RWPE2 (cell line): ENCODE measurements around the gene CARD8.

Source experiments
- ATAC-seq: fragments of 200-7000 bp; cut with Tn5 transposase; 3 replicates; pipeline ENCODE4 v1.9.1; 2021; ENCODE audit warnings: low read depth
- DNase-seq: peaks from one replicate; pipeline ENCODE4 v3.0.0-alpha.2; 2020; ENCODE audit warnings: low spot score
- H3K27ac ChIP-seq: fragments of 450-650 bp; 2 replicates; pipeline ENCODE4 v1.5.1; 2017; ENCODE audit warnings: mild to moderate bottlenecking; ENCODE audit not compliant: poor library complexity, severe bottlenecking
- H3K27me3 ChIP-seq: fragments of 250-450 bp; sonication (Bioruptor Pico); 2 replicates; pipeline ENCODE4 v1.5.1; 2021; ENCODE audit warnings: mild to moderate bottlenecking, moderate library complexity; ENCODE audit not compliant: insufficient read depth, poor library complexity, severe bottlenecking
- H3K36me3 ChIP-seq: fragments of 250-450 bp; sonication (Bioruptor Pico); 2 replicates; pipeline ENCODE4 v1.5.1; 2020; ENCODE audit warnings: low read depth, mild to moderate bottlenecking, moderate library complexity
- H3K4me1 ChIP-seq: fragments of 250-450 bp; sonication (Bioruptor Pico); 2 replicates; pipeline ENCODE4 v1.5.1; 2021; ENCODE audit warnings: mild to moderate bottlenecking, moderate library complexity; ENCODE audit not compliant: insufficient read depth, poor library complexity, severe bottlenecking
- H3K4me3 ChIP-seq: fragments of 250-450 bp; sonication (Bioruptor Pico); 2 replicates; pipeline ENCODE4 v1.5.1; 2021; ENCODE audit warnings: mild to moderate bottlenecking, moderate library complexity; ENCODE audit not compliant: severe bottlenecking
- H3K9me3 ChIP-seq: fragments of 250-450 bp; sonication (Bioruptor Pico); 2 replicates; pipeline ENCODE4 v1.5.1; 2021; ENCODE audit warnings: mild to moderate bottlenecking, moderate library complexity; ENCODE audit not compliant: severe bottlenecking
- TF ChIP-seq, protein P1 (sequence below): fragments of 450-650 bp; IDR thresholded peaks from one replicate; pipeline ENCODE4 v1.5.1; 2017; ENCODE audit warnings: mild to moderate bottlenecking, moderate library complexity; ENCODE audit not compliant: poor library complexity, severe bottlenecking

Gene CARD8, protein sequence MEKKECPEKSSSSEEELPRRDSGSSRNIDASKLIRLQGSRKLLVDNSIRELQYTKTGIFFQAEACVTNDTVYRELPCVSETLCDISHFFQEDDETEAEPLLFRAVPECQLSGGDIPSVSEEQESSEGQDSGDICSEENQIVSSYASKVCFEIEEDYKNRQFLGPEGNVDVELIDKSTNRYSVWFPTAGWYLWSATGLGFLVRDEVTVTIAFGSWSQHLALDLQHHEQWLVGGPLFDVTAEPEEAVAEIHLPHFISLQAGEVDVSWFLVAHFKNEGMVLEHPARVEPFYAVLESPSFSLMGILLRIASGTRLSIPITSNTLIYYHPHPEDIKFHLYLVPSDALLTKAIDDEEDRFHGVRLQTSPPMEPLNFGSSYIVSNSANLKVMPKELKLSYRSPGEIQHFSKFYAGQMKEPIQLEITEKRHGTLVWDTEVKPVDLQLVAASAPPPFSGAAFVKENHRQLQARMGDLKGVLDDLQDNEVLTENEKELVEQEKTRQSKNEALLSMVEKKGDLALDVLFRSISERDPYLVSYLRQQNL

DNA sequence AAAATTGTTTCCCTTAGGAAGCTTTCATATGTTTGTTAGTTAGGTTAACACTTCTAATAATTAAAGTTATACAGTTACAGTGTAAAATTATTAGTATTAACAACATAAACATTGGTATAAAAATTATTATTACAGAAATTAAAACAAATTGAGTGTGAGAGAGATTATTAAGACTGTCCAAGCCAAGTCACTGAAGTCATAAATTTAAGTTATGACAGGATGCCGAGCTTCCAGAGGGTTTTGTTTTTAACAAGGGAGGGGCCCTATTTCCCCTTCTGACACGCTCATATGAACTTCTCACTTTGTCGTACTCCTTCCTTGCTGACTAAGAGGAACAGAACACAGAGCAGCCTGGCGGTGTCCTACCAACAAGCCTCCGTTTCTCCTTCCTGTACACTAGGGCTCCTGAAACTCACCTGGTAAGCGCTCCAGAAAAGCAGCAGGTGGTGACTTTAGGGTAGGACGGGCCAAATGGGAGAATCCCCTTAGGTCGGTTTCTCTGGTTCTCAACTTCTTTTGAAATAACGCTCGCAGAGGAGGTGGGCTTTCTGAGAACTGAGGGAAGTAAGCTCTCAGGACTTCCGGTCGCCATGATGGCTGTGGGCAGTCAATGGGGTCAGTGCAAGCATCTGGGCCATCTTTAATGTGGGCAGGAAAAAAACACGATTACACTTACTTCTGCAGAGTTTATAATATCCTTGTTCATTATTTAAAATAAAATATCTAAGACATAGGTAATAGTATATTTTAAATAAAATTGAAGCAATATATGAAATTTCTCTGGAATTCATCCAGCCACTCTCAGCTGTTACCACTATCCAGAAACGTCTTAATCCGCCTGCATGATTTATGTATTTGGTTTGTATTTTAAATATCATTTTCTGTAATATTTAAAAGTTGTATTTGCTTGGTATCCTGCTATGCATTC, at the start of gene CARD8:
Gene CARD8 (minus strand): TSS at position 537 of the 928 bp plus-strand sequence. CDS start 14,892 bp downstream, outside the sequence.
- peak within 1 kb of the TSS; percentile 50 for H3K4me3 ChIP-seq
- no peaks in the 10 kb centered on the region for H3K27me3 ChIP-seq
- H3K36me3 ChIP-seq: peaks cover 3% of the 10 kb centered on the region; the same call in 1 of the 2 replicates
- peaks cover 11% of the 10 kb centered on the region for H3K4me1 ChIP-seq
- peaks cover 2% of the 10 kb centered on the region for H3K9me3 ChIP-seq
- DNase-seq: peak; percentile 72
- ATAC-seq: peak; percentile 87
- H3K27ac ChIP-seq: peak within 1 kb of the TSS; percentile 76
- TF ChIP-seq, protein P1, sequence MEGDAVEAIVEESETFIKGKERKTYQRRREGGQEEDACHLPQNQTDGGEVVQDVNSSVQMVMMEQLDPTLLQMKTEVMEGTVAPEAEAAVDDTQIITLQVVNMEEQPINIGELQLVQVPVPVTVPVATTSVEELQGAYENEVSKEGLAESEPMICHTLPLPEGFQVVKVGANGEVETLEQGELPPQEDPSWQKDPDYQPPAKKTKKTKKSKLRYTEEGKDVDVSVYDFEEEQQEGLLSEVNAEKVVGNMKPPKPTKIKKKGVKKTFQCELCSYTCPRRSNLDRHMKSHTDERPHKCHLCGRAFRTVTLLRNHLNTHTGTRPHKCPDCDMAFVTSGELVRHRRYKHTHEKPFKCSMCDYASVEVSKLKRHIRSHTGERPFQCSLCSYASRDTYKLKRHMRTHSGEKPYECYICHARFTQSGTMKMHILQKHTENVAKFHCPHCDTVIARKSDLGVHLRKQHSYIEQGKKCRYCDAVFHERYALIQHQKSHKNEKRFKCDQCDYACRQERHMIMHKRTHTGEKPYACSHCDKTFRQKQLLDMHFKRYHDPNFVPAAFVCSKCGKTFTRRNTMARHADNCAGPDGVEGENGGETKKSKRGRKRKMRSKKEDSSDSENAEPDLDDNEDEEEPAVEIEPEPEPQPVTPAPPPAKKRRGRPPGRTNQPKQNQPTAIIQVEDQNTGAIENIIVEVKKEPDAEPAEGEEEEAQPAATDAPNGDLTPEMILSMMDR: no peak

DNA sequence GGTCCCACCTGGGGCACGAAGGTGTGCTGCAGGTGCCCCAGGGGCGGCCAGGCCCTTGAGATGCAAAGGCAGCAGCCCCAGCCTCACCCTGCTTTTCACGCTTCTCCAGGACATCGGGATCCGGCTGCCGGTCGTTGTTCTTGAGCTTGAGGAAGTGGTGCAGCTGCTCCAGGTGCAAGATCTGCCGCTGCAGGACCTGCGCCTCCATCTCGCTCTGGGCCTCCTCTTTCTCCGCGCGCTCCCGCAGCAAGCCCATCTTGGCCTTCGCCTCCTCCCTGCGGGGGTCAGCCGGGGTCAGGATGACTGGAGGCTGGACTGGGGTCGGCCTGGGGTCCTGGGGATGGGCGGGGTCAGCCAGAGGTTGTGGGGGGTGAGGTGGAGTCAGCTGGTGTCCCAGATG, 48.2 kb upstream of the CARD8 start:
- H3K4me1 ChIP-seq: no peaks in the 10 kb centered on the region
- TF ChIP-seq, protein P1: no peak
- H3K27me3 ChIP-seq: no peaks in the 10 kb centered on the region
- H3K9me3 ChIP-seq: no peaks in the 10 kb centered on the region
- no peak overlapping the region for H3K4me3 ChIP-seq
- no peaks in the 10 kb centered on the region for H3K36me3 ChIP-seq
- ATAC-seq (no peak), DNase-seq (no peak)
- no peak overlapping the region for H3K27ac ChIP-seq

DNA sequence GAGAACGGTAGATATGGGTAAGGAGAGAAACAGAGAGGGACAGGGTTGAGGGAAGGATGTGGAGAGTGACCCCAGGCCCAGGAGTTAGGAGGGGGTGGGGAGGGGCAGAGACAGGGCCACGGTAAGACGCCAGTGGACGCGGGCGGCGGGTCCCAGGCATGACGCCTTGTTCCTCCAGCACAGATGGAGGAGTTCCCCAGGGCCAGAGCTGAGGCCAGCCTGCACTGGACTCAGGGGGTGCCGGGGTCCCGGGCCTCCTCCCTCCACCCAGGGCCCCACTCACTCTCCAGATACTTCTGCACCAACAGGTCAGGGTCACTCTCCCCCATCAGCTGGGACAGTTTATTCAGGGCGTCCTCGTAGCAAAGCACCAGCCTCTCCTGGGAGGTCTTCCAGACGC, 47.7 kb upstream of the CARD8 start:
- TF ChIP-seq, protein P1: no peak
- Histone ChIP-seq H3K36me3 (no peaks in the 10 kb centered on the region), H3K27me3 (no peaks in the 10 kb centered on the region), H3K9me3 (no peaks in the 10 kb centered on the region), H3K27ac (no peak overlapping the region), H3K4me3 (no peak overlapping the region), H3K4me1 (no peaks in the 10 kb centered on the region)
- no peak for DNase-seq
- no peak for ATAC-seq

DNA sequence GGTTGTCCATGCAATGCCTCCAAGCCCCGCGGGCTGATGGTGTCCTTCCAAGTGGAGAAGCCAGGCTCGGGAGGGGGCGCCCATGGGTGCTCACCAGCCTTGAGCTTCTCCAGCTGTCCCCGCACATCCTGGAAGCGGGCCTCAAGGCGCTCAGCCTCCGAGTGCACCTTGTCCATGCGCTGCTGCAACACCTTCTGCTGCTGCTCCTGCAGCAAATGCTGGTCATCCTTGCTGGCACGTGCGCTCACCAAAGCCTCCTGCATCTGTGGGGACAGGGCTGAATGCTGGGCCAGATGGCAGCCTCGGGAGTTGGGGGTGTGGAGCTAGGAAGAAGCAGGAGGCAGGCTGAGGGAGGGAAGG, 46.9 kb upstream of the CARD8 start:
- no peaks in the 10 kb centered on the region for H3K27me3 ChIP-seq
- H3K27ac ChIP-seq: no peak overlapping the region
- H3K4me3 ChIP-seq: no peak overlapping the region
- no peaks in the 10 kb centered on the region for H3K9me3 ChIP-seq
- DNase-seq (no peak), ATAC-seq (no peak)
- TF ChIP-seq, protein P1: no peak
- no peaks in the 10 kb centered on the region for H3K36me3 ChIP-seq
- no peaks in the 10 kb centered on the region for H3K4me1 ChIP-seq
